ENCODE data around the gene ADCY5.

- TF ChIP-seq CTCF (IDR thresholded peaks at IDR 0.05) (no peak), POLR2A (IDR thresholded peaks at IDR 0.05) (no peak)
Observed at GRCh38 chr3:123397050-123397590, 51.8 kb downstream of the ADCY5 start.
